Tibial nerve (tissue), 3 donors: ENCODE results near the gene ARID5A.

Experiments used
- CTCF ChIP-seq, 5 experiments: fragments of 200-600 bp in 3 of 5; fragments of 450-650 bp in 2 of 5; sonication (generic) in 3 of 5; IDR thresholded peaks; one replicate each; pipeline ENCODE4 v1.5.1; 2016 to 2019; ENCODE audit warnings: antibody characterized with exemption in 5 of 5, mild to moderate bottlenecking in 3 of 5, moderate library complexity in 2 of 5
- POLR2A ChIP-seq, 2 donors: fragments of 450-650 bp; IDR thresholded peaks; one replicate each; pipeline ENCODE4 v1.6.1; 2017; ENCODE audit warnings: antibody characterized with exemption in 2 of 2, mild to moderate bottlenecking in 2 of 2, moderate library complexity in 2 of 2

DNA sequence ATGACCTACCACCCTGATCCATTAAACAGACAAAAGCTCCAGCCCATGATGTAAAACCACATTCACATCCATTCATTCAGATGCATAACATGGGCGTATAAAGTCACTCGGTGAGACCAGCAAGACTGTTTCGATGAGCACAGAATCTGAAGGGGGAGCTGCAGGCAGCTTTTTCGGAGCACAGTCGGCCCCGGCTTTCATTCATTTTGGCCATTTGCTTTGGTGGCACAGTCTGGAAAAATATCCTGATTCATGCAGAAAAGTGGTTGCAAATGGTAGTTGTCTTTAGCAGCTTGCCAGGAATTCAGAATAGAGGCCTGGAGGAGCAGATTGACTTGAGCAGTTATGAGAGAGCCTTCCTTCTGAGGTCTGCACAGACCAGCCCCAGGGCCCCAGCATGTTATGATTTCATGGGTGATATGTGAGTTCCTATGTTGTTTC, 11.2 kb downstream of the ARID5A start:
- TF ChIP-seq CTCF (IDR thresholded peaks at IDR 0.05) (peak in 1 of 5 experiments; percentile 12), POLR2A (IDR thresholded peaks at IDR 0.05) (no peak)
